Neutrophil (primary cell): ENCODE measurements around the gene DLX4.
A peak's percentile ranks its signal among the peaks of the same experiment; 100 is the strongest.

ENCODE experiments used
- H3K27ac ChIP-seq: fragments of 200-600 bp; sonication (generic); 2 replicates; pipeline ENCODE4 v1.5.1; 2016; ENCODE audit warnings: mild to moderate bottlenecking, moderate library complexity
- H3K27me3 ChIP-seq: fragments of 200-600 bp; sonication (generic); 2 replicates; pipeline ENCODE4 v1.6.0; 2016; ENCODE audit warnings: mild to moderate bottlenecking
- H3K36me3 ChIP-seq: fragments of 200-600 bp; sonication (generic); 2 replicates; pipeline ENCODE4 v1.5.1; 2017
- H3K4me1 ChIP-seq, 2 experiments: fragments of 200-600 bp in 1 of 2; sonication (generic) in 1 of 2; 1 replicate in 1 of 2; 2 replicates in 1 of 2; pipeline versions ENCODE4 v1.5.1 to v1.6.1; 2013 to 2016; ENCODE audit warnings: low read depth in 1 of 2, low read length in 1 of 2, mild to moderate bottlenecking in 1 of 2, moderate library complexity in 1 of 2; ENCODE audit not compliant: control insufficient read depth in 1 of 2, insufficient read depth in 1 of 2
- H3K4me3 ChIP-seq, 2 experiments: fragments of 200-600 bp in 1 of 2; sonication (generic) in 1 of 2; 1 replicate in 1 of 2; 2 replicates in 1 of 2; pipeline ENCODE4 v1.5.1; 2013 to 2016; ENCODE audit warnings: low read depth in 1 of 2, low read length in 1 of 2, mild to moderate bottlenecking in 1 of 2, moderate library complexity in 1 of 2
- H3K9me3 ChIP-seq: fragments of 200-600 bp; sonication (generic); 2 replicates; pipeline ENCODE4 v1.5.1; 2016
- CTCF ChIP-seq: fragments of 200-600 bp; sonication (generic); IDR thresholded peaks from 2 replicates; pipeline ENCODE4 v1.5.1; 2016; ENCODE audit warnings: antibody characterized with exemption

DLX4 gene

GRCh38 chr17:49997301-49997650, 28.3 kb downstream of the DLX4 start:
- Histone ChIP-seq H3K27me3 (peaks cover 100% of the 10 kb centered on the region), H3K27ac (no peak overlapping the region), H3K4me3 (no peak overlapping the region), H3K36me3 (no peaks in the 10 kb centered on the region), H3K9me3 (no peaks in the 10 kb centered on the region), H3K4me1 (peaks cover 16 to 29% of the 10 kb centered on the region in 2 experiments)
- TF ChIP-seq CTCF = no peak

- Histone ChIP-seq H3K36me3 (no peaks in the 10 kb centered on the region), H3K4me1 (peaks cover 13 to 26% of the 10 kb centered on the region in 2 experiments), H3K27me3 (peaks cover 99% of the 10 kb centered on the region), H3K9me3 (no peaks in the 10 kb centered on the region), H3K27ac (no peak overlapping the region), H3K4me3 (no peak overlapping the region)
- peak; percentile 80 for TF ChIP-seq CTCF
Measured at GRCh38 chr17:49997773-49998703, 29.0 kb downstream of the DLX4 start.

- peaks cover 99% of the 10 kb centered on the region for H3K27me3 ChIP-seq
- no peak overlapping the region for H3K4me3 ChIP-seq
- H3K27ac ChIP-seq = no peak overlapping the region
- TF ChIP-seq CTCF = no peak
- H3K36me3 ChIP-seq = no peaks in the 10 kb centered on the region
- H3K4me1 ChIP-seq = peaks cover 4 to 17% of the 10 kb centered on the region in 2 experiments
- no peaks in the 10 kb centered on the region for H3K9me3 ChIP-seq
Measured at GRCh38 chr17:49998836-49999511, 30.0 kb downstream of the DLX4 start.

GRCh38 chr17:50003911-50004310, 34.9 kb downstream of the DLX4 start:
- Histone ChIP-seq H3K27me3 (peaks cover 92% of the 10 kb centered on the region), H3K27ac (no peak overlapping the region), H3K4me3 (no peak overlapping the region), H3K36me3 (no peaks in the 10 kb centered on the region), H3K4me1 (no peaks in the 10 kb centered on the region), H3K9me3 (no peaks in the 10 kb centered on the region)
- TF ChIP-seq CTCF = no peak

- Histone ChIP-seq H3K9me3 (no peaks in the 10 kb centered on the region), H3K4me1 (no peaks in the 10 kb centered on the region), H3K27ac (no peak overlapping the region), H3K4me3 (no peak overlapping the region), H3K27me3 (peaks cover 78% of the 10 kb centered on the region), H3K36me3 (no peaks in the 10 kb centered on the region)
- no peak for TF ChIP-seq CTCF
Measured at GRCh38 chr17:50009282-50009681, 40.3 kb downstream of the DLX4 start.
